Smooth muscle cell of the pulmonary artery (primary cell): ENCODE data around the gene VEGFA. TPM values are rescaled to one million over a fixed set of nuclear protein-coding genes. Genes with fewer than 3 reads are reported as not detected.

Experiments used
- total RNA-seq: library from RNA; depleted of rRNA; stranded (reverse); fragments of >200 nt; gene quantifications from 2 replicates; pipeline ENCODE4 v1.2.3, GENCODE V29; 2014

VEGFA gene
- 623 and 855 TPM in 2 replicates for total RNA-seq

GRCh38 chr6:43769526-43770371, at the start of gene VEGFA:
TSS of gene VEGFA (plus strand) at chr6:43770211.

Other genes starting within 250 kb of the VEGFA start
- gene XPO5, start 194.2 kb upstream of the VEGFA start, total RNA-seq: 23.3 and 36.7 TPM in 2 replicates
- gene POLH, start 194.0 kb upstream of the VEGFA start, total RNA-seq: 25.6 and 28.0 TPM in 2 replicates
- gene GTPBP2, start 140.9 kb upstream of the VEGFA start, total RNA-seq: 63.2 and 80.7 TPM in 2 replicates
- 12.5 and 13.9 TPM in 2 replicates for gene MAD2L1BP, start 134.4 kb upstream of the VEGFA start, total RNA-seq
- gene RSPH9, start 125.2 kb upstream of the VEGFA start, total RNA-seq: 0.83 and 1.3 TPM in 2 replicates
- gene MRPS18A, start 82.4 kb upstream of the VEGFA start, total RNA-seq: 26.7 and 32.8 TPM in 2 replicates